ENCODE measurements around the gene TULP1. TPM values are rescaled to one million over a fixed set of nuclear protein-coding genes. Genes with fewer than 3 reads are reported as not detected.

TULP1 gene
- total RNA-seq: not detected in 2 replicates

GRCh38 chr6:35512740-35513139 is at the start of gene TULP1:
TSS of gene TULP1 (minus strand) at chr6:35512896. CDS start at chr6:35512858, 38 bp downstream.

DNA sequence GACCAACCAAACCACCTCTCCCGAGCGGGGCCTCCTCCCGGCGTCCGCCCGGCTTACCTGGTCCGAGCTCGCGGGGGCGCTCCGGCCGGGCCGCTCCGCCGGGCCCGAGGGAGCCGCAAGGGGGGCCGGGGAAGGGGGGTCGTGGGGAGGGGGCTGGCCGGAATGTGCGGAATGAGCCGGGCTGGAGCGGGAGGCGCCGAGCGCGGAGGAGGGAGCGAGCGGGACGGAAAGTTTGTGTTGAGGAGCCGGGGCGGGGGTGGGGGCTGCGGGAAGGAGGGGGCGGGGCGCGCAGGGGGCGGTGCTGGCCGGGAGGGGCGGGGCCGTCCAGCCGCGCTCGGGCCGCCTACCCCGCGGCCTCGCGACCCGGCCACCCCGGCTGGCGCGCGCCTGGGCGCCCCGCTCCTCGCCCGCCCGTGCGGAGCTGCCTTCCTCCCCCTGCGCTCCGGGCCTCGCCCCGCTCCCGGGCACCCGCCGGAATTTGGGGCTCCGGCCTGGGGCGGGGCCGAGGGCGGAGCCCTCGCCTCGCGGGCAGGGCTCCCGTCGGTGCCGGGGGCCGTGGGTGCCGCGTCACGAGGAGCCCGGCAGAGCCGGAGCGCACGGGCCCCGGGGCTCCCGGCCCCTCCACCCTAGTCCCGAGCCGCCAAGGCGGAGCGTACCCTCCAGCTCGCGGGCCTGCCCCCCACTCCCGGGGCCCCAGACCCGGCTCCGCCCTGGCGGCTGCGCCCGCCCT is 15.7 kb downstream of the TULP1 start, which contains the start of gene TEAD3:
TSS of gene TEAD3 (minus strand) at position 239 of the 730 bp plus-strand sequence.

DNA sequence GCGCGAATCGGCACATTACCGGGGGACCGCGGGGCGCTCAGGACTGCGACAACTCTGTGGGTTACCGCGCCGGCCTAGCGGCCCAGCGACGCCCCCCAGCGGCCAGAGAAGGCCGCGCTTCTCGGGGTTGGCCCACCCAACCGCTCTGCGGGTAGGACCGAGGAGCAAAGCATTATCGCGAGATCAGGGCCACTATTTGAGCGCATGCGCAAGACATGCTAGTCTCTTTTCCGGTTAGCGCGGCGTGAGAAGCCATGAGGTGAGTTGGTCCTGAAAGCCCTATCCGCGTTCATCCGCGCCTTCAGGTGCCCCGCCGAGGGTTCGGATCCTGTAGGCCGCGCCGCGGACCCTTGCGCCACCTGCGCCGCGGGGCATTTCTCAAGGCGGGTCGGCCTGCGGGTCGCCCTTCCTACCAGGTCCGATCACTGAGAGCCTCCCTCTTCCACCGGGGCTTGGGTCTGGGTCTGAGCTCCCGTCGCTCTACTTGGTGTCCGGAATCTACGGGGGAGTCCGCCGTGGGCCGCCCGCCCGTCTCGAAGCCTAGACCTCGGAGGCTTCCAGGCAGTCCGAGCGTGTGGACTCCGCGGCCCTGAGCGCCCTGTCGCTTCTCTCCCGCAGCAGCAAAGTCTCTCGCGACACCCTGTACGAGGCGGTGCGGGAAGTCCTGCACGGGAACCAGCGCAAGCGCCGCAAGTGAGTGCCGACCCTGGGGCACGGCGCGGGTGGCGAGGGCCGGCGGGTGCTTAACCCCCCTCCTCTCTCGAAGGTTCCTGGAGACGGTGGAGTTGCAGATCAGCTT is 44.3 kb downstream of the TULP1 start, which contains the start of gene RPL10A:
TSS of gene RPL10A (plus strand) at position 221 of the 799 bp plus-strand sequence. CDS start at position 255, 34 bp downstream.

DNA sequence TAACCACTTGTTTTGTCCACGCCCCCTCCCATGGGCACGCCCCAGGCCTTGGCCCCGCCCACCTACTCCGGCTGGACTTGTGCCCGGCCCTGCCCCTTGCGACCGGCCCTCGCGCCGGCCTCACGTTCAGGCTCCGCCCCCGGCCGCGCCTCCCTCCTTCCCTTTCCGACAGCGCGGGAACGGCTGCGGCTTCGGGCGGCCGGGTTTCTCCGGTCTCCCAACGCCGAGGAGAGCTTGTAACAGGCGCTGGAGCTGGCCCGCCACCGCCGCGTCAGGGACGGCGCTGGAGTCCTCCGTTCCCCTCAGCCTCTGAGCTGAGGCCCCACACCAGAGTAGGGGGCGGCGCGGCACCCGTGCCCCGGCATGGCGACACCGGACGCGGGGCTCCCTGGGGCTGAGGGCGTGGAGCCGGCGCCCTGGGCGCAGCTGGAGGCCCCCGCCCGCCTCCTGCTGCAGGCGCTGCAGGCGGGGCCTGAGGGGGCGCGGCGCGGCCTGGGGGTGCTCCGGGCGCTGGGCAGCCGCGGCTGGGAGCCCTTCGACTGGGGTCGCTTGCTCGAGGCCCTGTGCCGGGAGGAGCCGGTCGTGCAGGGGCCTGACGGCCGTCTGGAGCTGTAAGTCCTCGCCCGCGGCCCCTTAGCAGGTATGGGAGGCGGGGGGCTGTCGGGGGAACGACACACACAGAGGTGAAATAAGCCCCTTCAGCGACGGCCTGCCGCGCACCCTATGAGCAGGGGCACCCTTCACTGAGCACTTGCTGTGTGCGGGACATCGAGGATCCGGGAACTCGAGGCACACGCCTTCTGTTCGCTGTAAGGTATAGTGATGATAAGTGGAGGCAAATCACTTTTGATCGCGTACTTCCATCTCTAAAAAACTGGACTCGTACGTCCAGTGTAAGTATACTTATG is 60.3 kb downstream of the TULP1 start, which contains the start of gene FANCE:
TSS of gene FANCE (plus strand) at position 156 of the 908 bp plus-strand sequence. CDS start at position 364, 208 bp downstream.

Other genes starting within 250 kb of the TULP1 start
- gene DEF6, start 215.1 kb downstream of the TULP1 start, total RNA-seq: 1.1 TPM in 1 of 2 replicates, not detected in the other
- gene PPARD, start 170.3 kb downstream of the TULP1 start, total RNA-seq: 11.6 and 13.1 TPM in 2 replicates
- gene FANCE, start 60.6 kb downstream of the TULP1 start, total RNA-seq: 2.6 and 4.3 TPM in 2 replicates
- 1,496 and 1,677 TPM in 2 replicates for gene RPL10A, start 44.5 kb downstream of the TULP1 start, total RNA-seq
- 12.5 and 13.0 TPM in 2 replicates for gene TEAD3, start 15.8 kb downstream of the TULP1 start, total RNA-seq
- gene FKBP5, start 176.0 kb upstream of the TULP1 start, total RNA-seq: 121 and 150 TPM in 2 replicates
- 0.49 TPM in 1 of 2 replicates, not detected in the other for gene ARMC12, start 224.1 kb upstream of the TULP1 start, total RNA-seq